GM12874 (cell line): ENCODE data around the gene EHD4.

Experiments used
- TF ChIP-seq, protein P1 (sequence below): IDR thresholded peaks from 2 replicates; pipeline ENCODE4 v1.5.1; 2011; ENCODE audit warnings: low read depth, mild to moderate bottlenecking, control low read depth, low read length, moderate library complexity; ENCODE audit not compliant: insufficient read depth

The EHD4 gene

DNA sequence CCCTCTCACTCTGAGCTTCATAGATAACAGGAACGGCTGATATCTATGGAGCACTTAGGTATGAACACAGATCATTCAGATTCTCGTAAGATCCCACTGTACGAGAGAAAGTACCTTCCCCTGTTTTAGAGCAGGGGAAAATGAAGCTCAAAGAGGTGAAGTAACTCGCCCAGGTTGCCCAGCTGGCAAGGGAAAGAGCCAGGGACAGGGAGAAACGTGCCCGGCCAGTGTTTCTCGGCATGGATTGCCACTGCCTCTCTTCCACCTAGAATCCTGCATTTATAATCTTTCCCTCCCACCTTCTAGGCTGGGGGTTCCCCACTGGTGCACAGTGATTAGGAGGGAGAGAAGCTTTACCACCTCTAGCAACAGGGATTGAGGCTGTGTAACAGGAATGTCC is 39.0 kb downstream of the EHD4 start:
- TF ChIP-seq, protein P1, sequence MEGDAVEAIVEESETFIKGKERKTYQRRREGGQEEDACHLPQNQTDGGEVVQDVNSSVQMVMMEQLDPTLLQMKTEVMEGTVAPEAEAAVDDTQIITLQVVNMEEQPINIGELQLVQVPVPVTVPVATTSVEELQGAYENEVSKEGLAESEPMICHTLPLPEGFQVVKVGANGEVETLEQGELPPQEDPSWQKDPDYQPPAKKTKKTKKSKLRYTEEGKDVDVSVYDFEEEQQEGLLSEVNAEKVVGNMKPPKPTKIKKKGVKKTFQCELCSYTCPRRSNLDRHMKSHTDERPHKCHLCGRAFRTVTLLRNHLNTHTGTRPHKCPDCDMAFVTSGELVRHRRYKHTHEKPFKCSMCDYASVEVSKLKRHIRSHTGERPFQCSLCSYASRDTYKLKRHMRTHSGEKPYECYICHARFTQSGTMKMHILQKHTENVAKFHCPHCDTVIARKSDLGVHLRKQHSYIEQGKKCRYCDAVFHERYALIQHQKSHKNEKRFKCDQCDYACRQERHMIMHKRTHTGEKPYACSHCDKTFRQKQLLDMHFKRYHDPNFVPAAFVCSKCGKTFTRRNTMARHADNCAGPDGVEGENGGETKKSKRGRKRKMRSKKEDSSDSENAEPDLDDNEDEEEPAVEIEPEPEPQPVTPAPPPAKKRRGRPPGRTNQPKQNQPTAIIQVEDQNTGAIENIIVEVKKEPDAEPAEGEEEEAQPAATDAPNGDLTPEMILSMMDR = no peak

DNA sequence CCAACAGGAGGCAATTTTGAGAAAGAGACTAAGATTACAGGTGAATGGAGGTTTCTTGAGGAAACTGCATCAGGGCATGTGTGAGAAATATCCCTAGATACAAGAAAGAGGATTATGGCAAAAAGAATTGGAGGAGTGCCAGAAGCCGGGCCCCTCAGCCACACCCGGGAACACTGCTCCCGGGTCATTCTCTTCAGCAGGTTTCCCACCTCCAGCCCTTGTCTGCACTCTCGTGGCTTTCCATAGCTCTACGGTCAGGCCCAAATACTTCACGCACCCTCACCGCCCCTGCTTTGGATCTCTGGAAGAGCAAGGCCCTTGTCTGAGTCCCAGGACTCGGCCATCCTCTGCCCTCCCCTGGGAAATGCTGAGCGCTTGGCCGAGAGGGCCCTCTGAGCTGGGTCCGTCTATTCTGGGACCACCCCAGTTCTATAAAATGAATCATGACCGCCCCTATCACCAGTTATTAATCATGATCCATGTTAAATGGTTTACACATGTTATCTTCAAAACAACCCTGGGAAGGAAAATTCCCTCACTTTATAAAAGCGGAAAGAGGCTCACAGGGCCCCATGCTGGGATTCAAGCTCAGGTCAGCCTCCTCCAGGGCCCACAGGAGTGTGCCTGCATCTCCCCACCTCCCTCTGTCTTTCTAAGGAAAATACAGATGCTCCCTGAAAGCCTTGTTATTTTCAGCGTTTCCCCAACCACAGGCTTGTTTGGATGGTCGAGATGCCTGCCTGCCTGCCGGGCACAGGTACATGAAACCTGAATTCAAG is 39.7 kb downstream of the EHD4 start:
- TF ChIP-seq, protein P1 = no peak

DNA sequence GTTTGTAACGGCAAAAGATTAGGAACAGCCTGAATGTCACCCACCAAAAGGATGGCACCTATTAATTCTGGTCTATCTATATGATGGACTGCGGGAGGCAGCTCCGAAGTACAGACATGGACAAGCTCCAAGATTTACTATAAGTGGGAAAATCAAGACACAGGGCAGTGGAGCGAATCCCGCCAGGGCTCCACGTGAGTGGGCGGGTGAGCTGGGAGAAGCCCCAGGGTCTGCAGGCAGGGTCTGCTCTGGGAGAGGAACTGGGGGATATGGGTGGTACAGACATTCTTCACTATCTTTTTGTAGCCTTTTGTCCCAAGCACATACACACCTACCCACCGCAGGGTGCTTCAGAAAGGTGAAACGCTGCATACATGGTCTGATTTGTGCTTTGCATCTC is 40.3 kb downstream of the EHD4 start:
- TF ChIP-seq, protein P1 = no peak

DNA sequence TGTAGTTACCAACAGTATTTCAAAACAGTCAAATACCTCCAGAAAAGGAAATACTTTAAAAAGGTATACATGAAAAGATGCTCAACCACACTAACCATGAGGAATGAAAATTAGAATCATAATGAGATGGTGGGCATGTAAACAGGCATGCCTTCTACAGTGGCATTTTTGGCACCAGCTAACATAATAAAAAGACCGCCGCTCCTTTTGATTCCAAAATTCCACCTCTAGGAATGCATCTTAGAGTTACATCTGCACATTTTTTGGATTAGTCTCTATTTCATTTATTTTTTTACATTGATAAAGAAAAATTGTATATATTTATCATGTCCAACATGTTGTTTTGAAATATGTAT is 41.5 kb downstream of the EHD4 start:
- TF ChIP-seq, protein P1 = no peak

DNA sequence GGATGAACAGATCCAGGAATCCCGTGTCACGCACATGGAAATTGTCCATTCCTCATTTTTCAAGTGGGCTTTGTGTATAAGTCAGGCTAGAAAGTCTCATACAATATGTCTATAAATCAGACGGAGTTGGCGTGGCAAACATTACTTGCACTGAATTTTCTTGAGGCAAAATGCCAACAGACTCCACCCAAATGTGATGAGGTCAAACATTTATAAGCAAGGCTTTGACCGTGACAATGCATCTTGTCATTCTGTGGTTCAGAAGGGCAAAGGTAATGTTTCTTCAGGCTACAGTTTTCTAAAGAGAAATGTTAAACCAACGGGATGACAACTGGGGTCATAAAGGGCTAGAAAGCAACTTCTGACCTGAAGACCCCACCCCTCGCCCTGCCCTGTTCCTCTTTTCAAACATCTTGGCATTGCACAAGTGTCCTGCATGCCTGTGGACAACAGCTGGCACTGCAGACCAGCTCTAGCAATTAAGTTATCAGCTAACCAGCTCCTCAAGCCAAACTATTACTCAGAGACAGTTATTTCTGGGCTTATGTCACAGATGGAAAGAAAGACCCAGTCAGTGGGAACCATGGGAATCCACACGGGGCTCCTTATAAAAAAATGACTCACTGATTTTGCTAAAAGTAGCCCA is 42.0 kb downstream of the EHD4 start:
- TF ChIP-seq, protein P1 = no peak

DNA sequence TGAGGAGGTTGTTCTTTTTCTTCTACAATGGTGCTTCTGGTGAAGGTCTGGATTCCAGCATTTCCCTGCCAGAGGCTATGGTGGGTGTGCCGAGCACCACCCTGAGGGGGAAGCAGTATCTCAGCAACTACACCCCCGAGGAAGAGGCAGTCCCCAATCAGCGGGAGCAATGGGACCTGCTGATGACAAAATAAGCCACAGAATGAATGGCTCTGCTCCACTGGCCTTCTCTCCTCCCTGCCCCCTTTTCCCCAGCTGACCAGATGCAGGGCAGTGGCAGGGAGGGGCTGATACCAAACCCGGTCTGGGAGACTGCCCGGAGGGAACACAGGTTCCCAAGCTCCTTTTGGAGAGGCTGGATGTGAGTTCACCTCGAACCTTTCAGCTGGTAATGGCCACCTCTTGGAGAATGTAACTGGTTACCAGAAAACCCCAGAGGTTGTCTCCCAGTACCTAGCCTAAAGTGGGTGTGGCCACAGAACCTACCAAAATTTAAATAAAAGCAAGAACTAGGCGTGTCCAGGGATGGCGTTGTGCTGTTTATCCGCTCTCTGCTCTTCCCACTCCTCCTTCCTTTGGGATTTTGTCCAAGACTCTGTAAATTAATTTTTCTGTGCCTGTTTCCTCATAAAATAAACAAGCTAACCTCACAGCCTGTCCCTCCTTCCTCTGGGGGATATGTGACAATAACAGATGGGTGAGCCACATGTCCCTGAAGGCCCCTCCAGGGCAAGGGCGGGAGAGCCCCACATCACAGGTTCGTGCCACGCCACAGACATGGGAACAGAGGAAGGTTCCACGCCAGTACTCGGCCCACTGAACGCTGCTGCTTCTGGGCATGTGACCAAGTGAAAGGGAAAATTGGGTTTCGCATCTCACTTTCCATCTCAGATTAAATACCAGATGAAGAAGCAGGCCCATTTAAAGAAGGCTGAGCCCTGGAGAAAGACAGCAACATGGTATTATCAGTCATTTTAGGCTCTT is 43.4 kb downstream of the EHD4 start:
- TF ChIP-seq, protein P1 = no peak

DNA sequence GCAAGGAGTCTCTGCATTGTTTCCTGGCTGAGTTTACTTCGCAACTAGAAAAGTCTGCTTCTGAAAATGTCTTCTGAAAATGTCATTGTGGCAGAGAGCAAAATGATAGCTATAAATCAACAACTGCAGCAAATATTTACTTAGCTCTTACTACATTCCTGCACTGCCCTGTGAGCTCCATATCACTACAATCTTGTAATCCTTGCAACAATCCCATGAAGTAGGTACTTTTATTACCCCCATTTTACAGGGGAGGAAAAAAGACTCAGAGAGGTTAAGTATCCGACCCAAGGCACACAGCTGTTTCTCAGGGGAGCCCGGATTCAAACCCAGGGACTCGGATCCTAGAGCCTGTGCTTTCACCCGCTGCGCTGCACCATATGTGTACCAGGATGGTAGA is 44.3 kb downstream of the EHD4 start:
- TF ChIP-seq, protein P1 = no peak
